H1 (cell line): ENCODE measurements around the gene THOC6. TPM values are rescaled to one million over a fixed set of nuclear protein-coding genes. Genes with fewer than 3 reads are reported as not detected.

Source experiments
- CTBP2 ChIP-seq: IDR thresholded peaks from 2 replicates; pipeline ENCODE4 v1.7.0; 2011; ENCODE audit warnings: borderline replicate concordance, mild to moderate bottlenecking, moderate library complexity, mixed read lengths, low read length; ENCODE audit not compliant: insufficient read depth, insufficient read length
- EGR1 ChIP-seq: IDR thresholded peaks from 2 replicates; pipeline ENCODE4 v1.6.1; 2011; ENCODE audit warnings: low read depth, low read length, borderline replicate concordance
- GABPA ChIP-seq: IDR thresholded peaks from 2 replicates; pipeline ENCODE4 v1.6.1; 2011; ENCODE audit warnings: mild to moderate bottlenecking, low read length, moderate library complexity, borderline replicate concordance; ENCODE audit not compliant: insufficient read depth
- HDAC2 ChIP-seq, 2 experiments: fragments of 300-600 bp in 1 of 2; sonication (generic) in 1 of 2; IDR thresholded peaks; 2 replicates each; pipeline ENCODE4 v1.6.1; 2011 to 2012; ENCODE audit warnings: low read depth in 2 of 2, low read length in 2 of 2, mild to moderate bottlenecking in 2 of 2, moderate library complexity in 2 of 2, borderline replicate concordance in 1 of 2, inconsistent platforms in 1 of 2
- HDAC6 ChIP-seq: IDR thresholded peaks from one replicate; pipeline ENCODE4 v1.7.1; 2012; ENCODE audit warnings: low read depth, mild to moderate bottlenecking, inconsistent platforms, low read length, moderate library complexity
- SIN3A ChIP-seq, 2 experiments: IDR thresholded peaks in 1 of 2; conservative IDR thresholded peaks in 1 of 2; 2 replicates each; pipeline ENCODE4 v1.6.1; 2011 to 2012; ENCODE audit warnings: low read length in 2 of 2, improper control_type of control experiment in 1 of 2, low read depth in 1 of 2, mild to moderate bottlenecking in 1 of 2
- SP4 ChIP-seq: IDR thresholded peaks from 2 replicates; pipeline ENCODE4 v1.6.1; 2012; ENCODE audit warnings: low read length, inconsistent platforms
- polyA plus RNA-seq, 7 experiments: library from polyadenylated mRNA; depleted of rRNA in 3 of 7; stranded (reverse) in 5 of 7; unstranded in 2 of 7; fragments of >200 nt in 5 of 7; fragments of 200-250 nt in 2 of 7; gene quantifications; 1 replicate in 5 of 7; 2 replicates in 1 of 7; 4 replicates in 1 of 7; pipeline versions ENCODE4 v1.2.1 to v1.2.3, GENCODE V29; 2011 to 2013; ENCODE audit warnings: missing spikeins in 2 of 7, mixed read lengths in 2 of 7
- total RNA-seq: library from RNA; stranded (reverse); fragmentation: NEBNext Ultra II Directional; extraction: Animal tissue kit (Norgen Biotek cat#: 25700); gene quantifications from 2 replicates; pipeline ENCODE4 v1.2.1, GENCODE V29; 2021
- TF ChIP-seq, protein P1 (sequence below): fragments of 300-600 bp; sonication (generic); IDR thresholded peaks from 2 replicates; pipeline ENCODE4 v1.7.1; 2012; ENCODE audit warnings: low read length, moderate library complexity, mild to moderate bottlenecking, inconsistent platforms; ENCODE audit not compliant: insufficient replicate concordance

Gene THOC6
- total and polyA plus RNA-seq, 2 of the 8 experiments (the other 6 are each of a cell fraction or from before 2014, with no cell fraction given): 78.5 to 111 TPM

DNA sequence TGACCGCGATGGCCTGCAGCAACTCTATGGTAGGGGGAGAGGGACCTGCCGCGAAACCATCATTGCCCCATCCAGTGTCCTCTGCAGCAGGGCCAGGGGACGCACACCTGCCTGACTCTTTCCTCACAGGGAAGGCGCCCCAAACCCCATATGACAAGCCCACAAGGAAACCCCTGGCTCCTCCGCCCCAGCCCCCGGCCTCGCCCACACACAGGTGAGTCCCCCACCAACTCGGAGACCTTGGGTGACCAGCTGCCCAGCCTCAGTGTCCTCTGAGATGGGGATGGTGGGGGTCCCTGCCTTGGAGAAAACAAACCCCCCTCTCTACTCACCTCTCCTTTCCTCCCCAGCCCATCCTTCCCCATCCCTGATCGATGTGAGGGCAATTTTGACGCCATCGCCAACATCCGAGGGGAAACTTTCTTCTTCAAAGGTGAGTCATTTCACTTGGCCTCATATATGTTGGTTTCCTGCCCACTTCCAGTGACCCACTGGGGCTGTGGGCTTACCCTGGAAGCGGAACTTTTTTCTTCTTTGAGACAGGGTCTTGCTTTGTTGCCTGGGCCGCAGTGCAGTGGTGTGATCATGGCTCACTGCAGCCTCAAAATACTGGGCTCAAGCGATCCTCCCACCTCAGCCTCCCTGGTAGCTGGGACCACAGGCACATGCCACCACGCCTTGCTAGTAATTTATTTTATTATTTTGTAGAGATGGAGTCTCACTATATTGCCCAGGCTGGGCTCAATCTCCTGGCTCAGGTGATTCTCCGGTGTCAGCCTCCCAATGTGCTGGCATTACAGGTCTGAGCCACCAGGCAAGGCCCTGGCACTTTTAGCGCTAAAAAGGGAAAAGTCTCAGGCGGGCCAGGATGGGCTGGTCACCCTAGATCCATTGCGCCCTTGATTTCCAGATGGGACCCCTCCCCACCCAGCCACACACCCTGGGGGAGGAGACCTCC, 33.6 kb downstream of the THOC6 start (continued):
- TF ChIP-seq HDAC6 (no peak), SP4 (no peak), CTBP2 (no peak), GABPA (no peak), HDAC2 (IDR thresholded peaks at IDR 0.05; ENCODE audit: borderline replicate concordance in 1 of 2, low read depth in 2 of 2, low read length in 2 of 2) (no peak), SIN3A (conservative IDR thresholded peaks at IDR 0.05 in 1 of 2, IDR thresholded peaks at IDR 0.05 in 1 of 2; ENCODE audit: low read depth in 1 of 2, low read length in 2 of 2) (no peak), EGR1 (no peak)
- TF ChIP-seq, protein P1, sequence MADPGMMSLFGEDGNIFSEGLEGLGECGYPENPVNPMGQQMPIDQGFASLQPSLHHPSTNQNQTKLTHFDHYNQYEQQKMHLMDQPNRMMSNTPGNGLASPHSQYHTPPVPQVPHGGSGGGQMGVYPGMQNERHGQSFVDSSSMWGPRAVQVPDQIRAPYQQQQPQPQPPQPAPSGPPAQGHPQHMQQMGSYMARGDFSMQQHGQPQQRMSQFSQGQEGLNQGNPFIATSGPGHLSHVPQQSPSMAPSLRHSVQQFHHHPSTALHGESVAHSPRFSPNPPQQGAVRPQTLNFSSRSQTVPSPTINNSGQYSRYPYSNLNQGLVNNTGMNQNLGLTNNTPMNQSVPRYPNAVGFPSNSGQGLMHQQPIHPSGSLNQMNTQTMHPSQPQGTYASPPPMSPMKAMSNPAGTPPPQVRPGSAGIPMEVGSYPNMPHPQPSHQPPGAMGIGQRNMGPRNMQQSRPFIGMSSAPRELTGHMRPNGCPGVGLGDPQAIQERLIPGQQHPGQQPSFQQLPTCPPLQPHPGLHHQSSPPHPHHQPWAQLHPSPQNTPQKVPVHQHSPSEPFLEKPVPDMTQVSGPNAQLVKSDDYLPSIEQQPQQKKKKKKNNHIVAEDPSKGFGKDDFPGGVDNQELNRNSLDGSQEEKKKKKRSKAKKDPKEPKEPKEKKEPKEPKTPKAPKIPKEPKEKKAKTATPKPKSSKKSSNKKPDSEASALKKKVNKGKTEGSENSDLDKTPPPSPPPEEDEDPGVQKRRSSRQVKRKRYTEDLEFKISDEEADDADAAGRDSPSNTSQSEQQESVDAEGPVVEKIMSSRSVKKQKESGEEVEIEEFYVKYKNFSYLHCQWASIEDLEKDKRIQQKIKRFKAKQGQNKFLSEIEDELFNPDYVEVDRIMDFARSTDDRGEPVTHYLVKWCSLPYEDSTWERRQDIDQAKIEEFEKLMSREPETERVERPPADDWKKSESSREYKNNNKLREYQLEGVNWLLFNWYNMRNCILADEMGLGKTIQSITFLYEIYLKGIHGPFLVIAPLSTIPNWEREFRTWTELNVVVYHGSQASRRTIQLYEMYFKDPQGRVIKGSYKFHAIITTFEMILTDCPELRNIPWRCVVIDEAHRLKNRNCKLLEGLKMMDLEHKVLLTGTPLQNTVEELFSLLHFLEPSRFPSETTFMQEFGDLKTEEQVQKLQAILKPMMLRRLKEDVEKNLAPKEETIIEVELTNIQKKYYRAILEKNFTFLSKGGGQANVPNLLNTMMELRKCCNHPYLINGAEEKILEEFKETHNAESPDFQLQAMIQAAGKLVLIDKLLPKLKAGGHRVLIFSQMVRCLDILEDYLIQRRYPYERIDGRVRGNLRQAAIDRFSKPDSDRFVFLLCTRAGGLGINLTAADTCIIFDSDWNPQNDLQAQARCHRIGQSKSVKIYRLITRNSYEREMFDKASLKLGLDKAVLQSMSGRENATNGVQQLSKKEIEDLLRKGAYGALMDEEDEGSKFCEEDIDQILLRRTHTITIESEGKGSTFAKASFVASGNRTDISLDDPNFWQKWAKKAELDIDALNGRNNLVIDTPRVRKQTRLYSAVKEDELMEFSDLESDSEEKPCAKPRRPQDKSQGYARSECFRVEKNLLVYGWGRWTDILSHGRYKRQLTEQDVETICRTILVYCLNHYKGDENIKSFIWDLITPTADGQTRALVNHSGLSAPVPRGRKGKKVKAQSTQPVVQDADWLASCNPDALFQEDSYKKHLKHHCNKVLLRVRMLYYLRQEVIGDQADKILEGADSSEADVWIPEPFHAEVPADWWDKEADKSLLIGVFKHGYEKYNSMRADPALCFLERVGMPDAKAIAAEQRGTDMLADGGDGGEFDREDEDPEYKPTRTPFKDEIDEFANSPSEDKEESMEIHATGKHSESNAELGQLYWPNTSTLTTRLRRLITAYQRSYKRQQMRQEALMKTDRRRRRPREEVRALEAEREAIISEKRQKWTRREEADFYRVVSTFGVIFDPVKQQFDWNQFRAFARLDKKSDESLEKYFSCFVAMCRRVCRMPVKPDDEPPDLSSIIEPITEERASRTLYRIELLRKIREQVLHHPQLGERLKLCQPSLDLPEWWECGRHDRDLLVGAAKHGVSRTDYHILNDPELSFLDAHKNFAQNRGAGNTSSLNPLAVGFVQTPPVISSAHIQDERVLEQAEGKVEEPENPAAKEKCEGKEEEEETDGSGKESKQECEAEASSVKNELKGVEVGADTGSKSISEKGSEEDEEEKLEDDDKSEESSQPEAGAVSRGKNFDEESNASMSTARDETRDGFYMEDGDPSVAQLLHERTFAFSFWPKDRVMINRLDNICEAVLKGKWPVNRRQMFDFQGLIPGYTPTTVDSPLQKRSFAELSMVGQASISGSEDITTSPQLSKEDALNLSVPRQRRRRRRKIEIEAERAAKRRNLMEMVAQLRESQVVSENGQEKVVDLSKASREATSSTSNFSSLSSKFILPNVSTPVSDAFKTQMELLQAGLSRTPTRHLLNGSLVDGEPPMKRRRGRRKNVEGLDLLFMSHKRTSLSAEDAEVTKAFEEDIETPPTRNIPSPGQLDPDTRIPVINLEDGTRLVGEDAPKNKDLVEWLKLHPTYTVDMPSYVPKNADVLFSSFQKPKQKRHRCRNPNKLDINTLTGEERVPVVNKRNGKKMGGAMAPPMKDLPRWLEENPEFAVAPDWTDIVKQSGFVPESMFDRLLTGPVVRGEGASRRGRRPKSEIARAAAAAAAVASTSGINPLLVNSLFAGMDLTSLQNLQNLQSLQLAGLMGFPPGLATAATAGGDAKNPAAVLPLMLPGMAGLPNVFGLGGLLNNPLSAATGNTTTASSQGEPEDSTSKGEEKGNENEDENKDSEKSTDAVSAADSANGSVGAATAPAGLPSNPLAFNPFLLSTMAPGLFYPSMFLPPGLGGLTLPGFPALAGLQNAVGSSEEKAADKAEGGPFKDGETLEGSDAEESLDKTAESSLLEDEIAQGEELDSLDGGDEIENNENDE: no peak
